ENCODE measurements around the gene ZNF479. TPM values are rescaled to one million over a fixed set of nuclear protein-coding genes. Genes with fewer than 3 reads are reported as not detected.
"Not testable (repeated sequence)": the region's sequence is repeated elsewhere in the genome, so short reads cannot be mapped to it uniquely, and the experiment has no call there.

The ZNF479 gene
- total RNA-seq: not detected

GRCh38 chr7:57132336-57132735 lies at the start of gene ZNF479:
Gene ZNF479, minus strand, starts transcription at chr7:57132436. Its CDS starts 112 bp downstream, at chr7:57132324.
- H3K27me3 Mint-ChIP-seq; H3K4me1 Mint-ChIP-seq; H3K27ac Mint-ChIP-seq; DNase-seq; ATAC-seq (ENCODE audit: low read depth); H3K36me3 Mint-ChIP-seq; POLR2A ChIA-PET; H3K4me3 Mint-ChIP-seq: not testable (repeated sequence)
- H3K9me3 Mint-ChIP-seq: peaks cover 13% of the 10 kb centered on the region

- POLR2A ChIA-PET: no interaction called here
- peaks cover 2% of the 10 kb centered on the region for H3K36me3 Mint-ChIP-seq
- no peak overlapping the region for H3K4me3 Mint-ChIP-seq
- H3K27me3 Mint-ChIP-seq: no peaks in the 10 kb centered on the region
- no peak overlapping the region for H3K27ac Mint-ChIP-seq
- DNase-seq (no peak), ATAC-seq (ENCODE audit: low read depth) (no peak)
- peaks cover 16% of the 10 kb centered on the region for H3K9me3 Mint-ChIP-seq
- no peaks in the 10 kb centered on the region for H3K4me1 Mint-ChIP-seq
These were observed 49.8 kb upstream of the ZNF479 start for GRCh38 chr7:57182031-57182430.

GRCh38 chr7:57181281-57181680 lies 49.0 kb upstream of the ZNF479 start:
- no peak for DNase-seq
- H3K27ac Mint-ChIP-seq: no peak overlapping the region
- H3K4me3 Mint-ChIP-seq: no peak overlapping the region
- POLR2A ChIA-PET: no interaction called here
- no peaks in the 10 kb centered on the region for H3K27me3 Mint-ChIP-seq
- peaks cover 12% of the 10 kb centered on the region for H3K9me3 Mint-ChIP-seq
- H3K4me1 Mint-ChIP-seq: no peaks in the 10 kb centered on the region
- H3K36me3 Mint-ChIP-seq: peaks cover 2% of the 10 kb centered on the region
- ATAC-seq (ENCODE audit: low read depth): no peak

GRCh38 chr7:57179776-57180415 lies 47.7 kb upstream of the ZNF479 start:
- DNase-seq (no peak), ATAC-seq (ENCODE audit: low read depth) (no peak)
- Mint-ChIP-seq H3K4me3 (no peak overlapping the region), H3K27ac (no peak overlapping the region), H3K9me3 (peaks cover 12% of the 10 kb centered on the region), H3K27me3 (no peaks in the 10 kb centered on the region), H3K4me1 (no peaks in the 10 kb centered on the region), H3K36me3 (peaks cover 2% of the 10 kb centered on the region)
- POLR2A ChIA-PET: no interaction called here

GRCh38 chr7:57178768-57179139 lies 46.5 kb upstream of the ZNF479 start:
- H3K27me3 Mint-ChIP-seq: no peaks in the 10 kb centered on the region
- peaks cover 12% of the 10 kb centered on the region for H3K9me3 Mint-ChIP-seq
- peaks cover 2% of the 10 kb centered on the region for H3K36me3 Mint-ChIP-seq
- ATAC-seq (ENCODE audit: low read depth) (no peak), DNase-seq (no peak)
- no peaks in the 10 kb centered on the region for H3K4me1 Mint-ChIP-seq
- no peak overlapping the region for H3K27ac Mint-ChIP-seq
- H3K4me3 Mint-ChIP-seq: no peak overlapping the region
- POLR2A ChIA-PET: no interaction called here

- Mint-ChIP-seq H3K36me3 (peaks cover 2% of the 10 kb centered on the region), H3K9me3 (peaks cover 12% of the 10 kb centered on the region), H3K27me3 (no peaks in the 10 kb centered on the region), H3K4me1 (no peaks in the 10 kb centered on the region), H3K4me3 (no peak overlapping the region), H3K27ac (no peak overlapping the region)
- DNase-seq (no peak), ATAC-seq (ENCODE audit: low read depth) (no peak)
- POLR2A ChIA-PET: no interaction called here
These were observed 45.9 kb upstream of the ZNF479 start for GRCh38 chr7:57177856-57178767.

- ATAC-seq (ENCODE audit: low read depth): no peak
These were observed 44.8 kb upstream of the ZNF479 start for GRCh38 chr7:57176928-57177635.

GRCh38 chr7:57165285-57165899 lies 33.2 kb upstream of the ZNF479 start:
- H3K27me3 Mint-ChIP-seq: no peaks in the 10 kb centered on the region
- H3K36me3 Mint-ChIP-seq: no peaks in the 10 kb centered on the region
- no peak overlapping the region for H3K4me3 Mint-ChIP-seq
- POLR2A ChIA-PET: no interaction called here
- no peak overlapping the region for H3K27ac Mint-ChIP-seq
- H3K4me1 Mint-ChIP-seq: no peaks in the 10 kb centered on the region
- DNase-seq (no peak), ATAC-seq (ENCODE audit: low read depth) (no peak)
- peaks cover 19% of the 10 kb centered on the region for H3K9me3 Mint-ChIP-seq

More at GRCh38 chr7:57176928-57177635, 44.8 kb upstream of the ZNF479 start:
- Mint-ChIP-seq H3K9me3 (peaks cover 8% of the 10 kb centered on the region), H3K4me1 (no peaks in the 10 kb centered on the region), H3K27ac (no peak overlapping the region), H3K36me3 (peaks cover 2% of the 10 kb centered on the region), H3K27me3 (no peaks in the 10 kb centered on the region), H3K4me3 (no peak overlapping the region)
- DNase-seq: no peak
- POLR2A ChIA-PET: no interaction called here

GRCh38 chr7:57120123-57120784 lies 12.0 kb downstream of the ZNF479 start:
- POLR2A ChIA-PET; H3K36me3 Mint-ChIP-seq; H3K4me3 Mint-ChIP-seq; ATAC-seq (ENCODE audit: low read depth); H3K27ac Mint-ChIP-seq; H3K4me1 Mint-ChIP-seq; H3K9me3 Mint-ChIP-seq; DNase-seq; H3K27me3 Mint-ChIP-seq: not testable (repeated sequence)
